Measurements from ENCODE around the gene RAP1GAP. TPM values are rescaled to one million over a fixed set of nuclear protein-coding genes. Genes with fewer than 3 reads are reported as not detected.
A peak's percentile ranks its signal among the peaks of the same experiment; 100 is the strongest.

Gene RAP1GAP
- total RNA-seq, 1 donor from 2014 or later, result 0.60 TPM

DNA sequence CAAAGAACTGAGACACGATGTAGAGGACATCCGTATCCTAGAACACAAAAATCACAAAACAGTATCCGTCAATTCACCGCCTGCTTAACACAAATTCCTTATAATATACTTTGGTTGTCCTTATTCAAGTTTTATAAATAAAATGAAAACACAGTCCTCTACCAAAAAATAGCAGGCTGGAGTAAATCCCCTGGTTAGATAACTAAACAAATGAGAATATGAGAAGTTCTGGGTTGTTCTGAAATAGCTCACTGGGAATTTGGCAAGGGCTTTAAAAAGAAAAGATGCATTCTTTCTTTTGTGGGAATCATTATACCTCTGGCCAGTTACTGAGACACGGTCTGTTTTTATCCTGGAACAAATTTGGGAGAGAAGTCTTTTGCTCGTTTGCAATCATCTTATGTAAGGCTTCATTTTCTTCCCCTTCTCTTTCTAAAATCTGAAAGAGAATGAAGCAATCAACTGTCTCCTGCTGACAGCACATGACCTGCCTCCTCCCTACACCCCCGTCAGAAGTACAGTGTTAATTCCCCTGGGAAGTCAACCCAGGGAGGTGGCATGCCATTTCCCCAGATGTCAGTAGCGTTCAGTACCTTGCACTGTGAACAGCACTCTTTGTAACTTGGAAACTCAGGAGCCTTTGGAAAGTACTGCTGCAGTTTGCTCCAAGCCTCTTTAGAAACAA lies 37.1 kb upstream of the RAP1GAP start:
- Mint-ChIP-seq H3K27ac (no peak overlapping the region), H3K36me3 (ENCODE audit: low read depth) (peaks cover 67% of the 10 kb centered on the region), H3K9me3 (no peaks in the 10 kb centered on the region), H3K4me1 (peaks cover 11% of the 10 kb centered on the region), H3K4me3 (no peak overlapping the region), H3K27me3 (no peaks in the 10 kb centered on the region)
- peak; percentile 15 for DNase-seq
- POLR2A ChIA-PET, result no interaction called here
- TF ChIP-seq, protein P1, sequence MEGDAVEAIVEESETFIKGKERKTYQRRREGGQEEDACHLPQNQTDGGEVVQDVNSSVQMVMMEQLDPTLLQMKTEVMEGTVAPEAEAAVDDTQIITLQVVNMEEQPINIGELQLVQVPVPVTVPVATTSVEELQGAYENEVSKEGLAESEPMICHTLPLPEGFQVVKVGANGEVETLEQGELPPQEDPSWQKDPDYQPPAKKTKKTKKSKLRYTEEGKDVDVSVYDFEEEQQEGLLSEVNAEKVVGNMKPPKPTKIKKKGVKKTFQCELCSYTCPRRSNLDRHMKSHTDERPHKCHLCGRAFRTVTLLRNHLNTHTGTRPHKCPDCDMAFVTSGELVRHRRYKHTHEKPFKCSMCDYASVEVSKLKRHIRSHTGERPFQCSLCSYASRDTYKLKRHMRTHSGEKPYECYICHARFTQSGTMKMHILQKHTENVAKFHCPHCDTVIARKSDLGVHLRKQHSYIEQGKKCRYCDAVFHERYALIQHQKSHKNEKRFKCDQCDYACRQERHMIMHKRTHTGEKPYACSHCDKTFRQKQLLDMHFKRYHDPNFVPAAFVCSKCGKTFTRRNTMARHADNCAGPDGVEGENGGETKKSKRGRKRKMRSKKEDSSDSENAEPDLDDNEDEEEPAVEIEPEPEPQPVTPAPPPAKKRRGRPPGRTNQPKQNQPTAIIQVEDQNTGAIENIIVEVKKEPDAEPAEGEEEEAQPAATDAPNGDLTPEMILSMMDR (IDR thresholded peaks at IDR 0.05), result no peak
- peak; percentile 92 for ATAC-seq (ENCODE audit: low read depth)
- CTCF ChIA-PET, result no interaction called here
- intact Hi-C loops (cut with micrococcal nuclease), result loop anchor here (1.0 to 10.0 kb wide), 2 partner anchors 77 to 319 kb away; partner anchors contain the start of gene USP48

DNA sequence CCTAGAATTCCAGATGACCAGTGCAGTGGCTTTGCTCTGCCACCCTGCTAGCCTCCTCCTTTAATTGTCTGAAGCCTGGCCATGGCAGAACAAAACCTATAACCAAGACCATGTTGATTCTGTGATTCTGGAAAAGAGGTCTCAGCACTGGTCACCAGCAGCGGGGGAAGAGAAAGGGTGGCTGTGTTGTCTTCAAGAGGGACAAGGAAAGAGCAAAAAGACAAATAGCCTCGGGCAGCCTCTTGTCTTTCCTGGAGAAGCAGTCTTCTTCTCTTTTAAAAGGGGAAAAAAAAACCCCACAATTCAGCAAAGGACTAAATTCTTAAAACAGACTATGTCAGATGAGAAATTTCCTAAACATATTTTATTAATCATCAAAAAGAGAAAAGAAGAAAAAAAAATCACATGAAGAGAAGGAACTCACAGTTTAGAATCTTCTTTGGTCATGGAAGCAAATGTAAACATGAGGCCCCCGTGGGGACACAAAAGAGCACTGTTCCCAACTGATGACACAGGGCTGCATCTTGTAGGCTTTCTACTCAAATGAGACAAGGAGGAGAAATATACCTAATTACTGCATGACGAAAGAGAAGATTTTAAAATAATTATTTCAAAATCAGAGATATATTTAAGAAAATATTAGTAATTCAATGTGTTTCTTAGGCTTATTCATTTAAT lies 36.3 kb upstream of the RAP1GAP start:
- H3K4me1 Mint-ChIP-seq, result peaks cover 11% of the 10 kb centered on the region
- no peak for DNase-seq
- no peak for ATAC-seq (ENCODE audit: low read depth)
- POLR2A ChIA-PET, result no interaction called here
- TF ChIP-seq, protein P1 (IDR thresholded peaks at IDR 0.05), result no peak
- intact Hi-C loops (cut with micrococcal nuclease), result loop anchor here (10.0 kb wide), 1 partner anchor 319 kb away; no protein-coding TSS in a partner anchor
- no peaks in the 10 kb centered on the region for H3K27me3 Mint-ChIP-seq
- H3K4me3 Mint-ChIP-seq, result no peak overlapping the region
- peaks cover 69% of the 10 kb centered on the region for H3K36me3 Mint-ChIP-seq (ENCODE audit: low read depth)
- CTCF ChIA-PET, result interaction anchor here (1.3 kb wide), 1 partner anchor 77 kb away, joined by 3 read pairs; no protein-coding TSS in a partner anchor
- no peaks in the 10 kb centered on the region for H3K9me3 Mint-ChIP-seq
- H3K27ac Mint-ChIP-seq, result no peak overlapping the region

DNA sequence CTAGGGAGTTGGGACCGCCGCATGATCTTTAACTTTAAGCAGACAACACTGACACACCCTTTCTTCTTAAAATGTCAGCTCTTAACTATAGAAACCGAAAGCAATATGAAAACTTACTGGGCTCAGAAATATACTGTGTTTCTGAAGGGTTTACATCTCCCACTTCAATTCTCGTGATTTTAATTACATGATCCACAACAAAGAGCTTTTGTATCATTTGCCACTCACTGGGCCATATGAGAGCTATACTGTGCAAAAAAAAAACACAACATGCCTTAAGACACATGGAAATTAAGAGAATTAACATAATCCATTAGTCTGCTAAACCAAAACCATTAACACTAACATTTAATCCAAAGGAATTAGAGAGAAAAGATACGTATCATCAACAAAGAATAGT lies 35.0 kb upstream of the RAP1GAP start:
- TF ChIP-seq, protein P1 (IDR thresholded peaks at IDR 0.05), result no peak
- no peaks in the 10 kb centered on the region for H3K27me3 Mint-ChIP-seq
- intact Hi-C loops (cut with micrococcal nuclease), result loop anchor here (10.0 kb wide), 1 partner anchor 321 kb away; no protein-coding TSS in a partner anchor
- DNase-seq, result no peak
- peaks cover 74% of the 10 kb centered on the region for H3K36me3 Mint-ChIP-seq (ENCODE audit: low read depth)
- POLR2A ChIA-PET, result interaction anchor here (2.5 kb wide), 1 partner anchor 78 kb away, joined by 7 read pairs; the partner anchor contains the start of gene USP48
- CTCF ChIA-PET, result interaction anchor here (2.4 kb wide), 1 partner anchor 78 kb away, joined by 10 read pairs; the partner anchor contains the start of gene USP48
- H3K9me3 Mint-ChIP-seq, result no peaks in the 10 kb centered on the region
- no peak overlapping the region for H3K4me3 Mint-ChIP-seq
- H3K27ac Mint-ChIP-seq, result no peak overlapping the region
- no peak for ATAC-seq (ENCODE audit: low read depth)
- peaks cover 11% of the 10 kb centered on the region for H3K4me1 Mint-ChIP-seq

- ChIA-PET CTCF (interaction anchor here (2.4 kb wide), 1 partner anchor 79 kb away, joined by 10 read pairs; the partner anchor contains the start of gene USP48), POLR2A (interaction anchor here (2.5 kb wide), 1 partner anchor 79 kb away, joined by 7 read pairs; the partner anchor contains the start of gene USP48)
- TF ChIP-seq, protein P1 (IDR thresholded peaks at IDR 0.05), result no peak
- H3K36me3 Mint-ChIP-seq (ENCODE audit: low read depth), result peaks cover 80% of the 10 kb centered on the region
- intact Hi-C loops (cut with micrococcal nuclease), result loop anchor here (1.0 to 10.0 kb wide), 2 partner anchors 261 to 321 kb away; no protein-coding TSS in a partner anchor
- no peak overlapping the region for H3K27ac Mint-ChIP-seq
- H3K9me3 Mint-ChIP-seq, result no peaks in the 10 kb centered on the region
- H3K27me3 Mint-ChIP-seq, result no peaks in the 10 kb centered on the region
- no peak for ATAC-seq (ENCODE audit: low read depth)
- DNase-seq, result no peak
- peaks cover 11% of the 10 kb centered on the region for H3K4me1 Mint-ChIP-seq
- no peak overlapping the region for H3K4me3 Mint-ChIP-seq
Measured at GRCh38 chr1:21703318-21703963, 34.3 kb upstream of the RAP1GAP start.

All from activated B cell treated with CpG ODN at 0.5 μM for 24 hours (primary cell).